ENCODE measurements around the gene FSCN2.

DNA sequence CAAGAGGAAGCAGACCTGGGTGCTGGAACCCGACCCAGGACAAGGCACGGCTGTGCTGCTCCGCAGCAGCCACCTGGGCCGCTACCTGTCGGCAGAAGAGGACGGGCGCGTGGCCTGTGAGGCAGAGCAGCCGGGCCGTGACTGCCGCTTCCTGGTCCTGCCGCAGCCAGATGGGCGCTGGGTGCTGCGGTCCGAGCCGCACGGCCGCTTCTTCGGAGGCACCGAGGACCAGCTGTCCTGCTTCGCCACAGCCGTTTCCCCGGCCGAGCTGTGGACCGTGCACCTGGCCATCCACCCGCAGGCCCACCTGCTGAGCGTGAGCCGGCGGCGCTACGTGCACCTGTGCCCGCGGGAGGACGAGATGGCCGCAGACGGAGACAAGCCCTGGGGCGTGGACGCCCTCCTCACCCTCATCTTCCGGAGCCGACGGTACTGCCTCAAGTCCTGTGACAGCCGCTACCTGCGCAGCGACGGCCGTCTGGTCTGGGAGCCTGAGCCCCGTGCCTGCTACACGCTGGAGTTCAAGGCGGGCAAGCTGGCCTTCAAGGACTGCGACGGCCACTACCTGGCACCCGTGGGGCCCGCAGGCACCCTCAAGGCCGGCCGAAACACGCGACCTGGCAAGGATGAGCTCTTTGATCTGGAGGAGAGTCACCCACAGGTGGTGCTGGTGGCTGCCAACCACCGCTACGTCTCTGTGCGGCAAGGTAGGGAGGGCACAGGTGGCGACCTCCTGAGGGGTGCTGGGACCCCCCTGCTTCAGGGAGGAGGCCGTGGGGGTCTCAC lies 667 bp downstream of the FSCN2 start:
- TF ChIP-seq, protein P1, sequence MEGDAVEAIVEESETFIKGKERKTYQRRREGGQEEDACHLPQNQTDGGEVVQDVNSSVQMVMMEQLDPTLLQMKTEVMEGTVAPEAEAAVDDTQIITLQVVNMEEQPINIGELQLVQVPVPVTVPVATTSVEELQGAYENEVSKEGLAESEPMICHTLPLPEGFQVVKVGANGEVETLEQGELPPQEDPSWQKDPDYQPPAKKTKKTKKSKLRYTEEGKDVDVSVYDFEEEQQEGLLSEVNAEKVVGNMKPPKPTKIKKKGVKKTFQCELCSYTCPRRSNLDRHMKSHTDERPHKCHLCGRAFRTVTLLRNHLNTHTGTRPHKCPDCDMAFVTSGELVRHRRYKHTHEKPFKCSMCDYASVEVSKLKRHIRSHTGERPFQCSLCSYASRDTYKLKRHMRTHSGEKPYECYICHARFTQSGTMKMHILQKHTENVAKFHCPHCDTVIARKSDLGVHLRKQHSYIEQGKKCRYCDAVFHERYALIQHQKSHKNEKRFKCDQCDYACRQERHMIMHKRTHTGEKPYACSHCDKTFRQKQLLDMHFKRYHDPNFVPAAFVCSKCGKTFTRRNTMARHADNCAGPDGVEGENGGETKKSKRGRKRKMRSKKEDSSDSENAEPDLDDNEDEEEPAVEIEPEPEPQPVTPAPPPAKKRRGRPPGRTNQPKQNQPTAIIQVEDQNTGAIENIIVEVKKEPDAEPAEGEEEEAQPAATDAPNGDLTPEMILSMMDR (IDR thresholded peaks at IDR 0.05): no peak
- no peak for TF ChIP-seq GATA2 (CRISPR knock-in tag; IDR thresholded peaks at IDR 0.05)

Data from SK-N-SH (cell line).